HL-60 (cell line): ENCODE results near the gene LALBA.
"Not testable (repeated sequence)": the region's sequence is repeated elsewhere in the genome, so short reads cannot be mapped to it uniquely, and the experiment has no call there.

Source experiments
- DNase-seq, 2 experiments: peaks; one replicate each; pipeline ENCODE4 v3.0.0-alpha.2; 2010 to 2020; ENCODE audit warnings: low read depth in 1 of 2, low spot score in 1 of 2
- H3K27ac ChIP-seq: fragments of 250-450 bp; sonication (Bioruptor Pico); replicated peaks from 2 replicates; pipeline ENCODE4 v1.5.1; 2020; ENCODE audit warnings: mild to moderate bottlenecking, moderate library complexity
- H3K27me3 ChIP-seq: fragments of 250-450 bp; sonication (Bioruptor Pico); 2 replicates; pipeline ENCODE4 v1.5.1; 2021; ENCODE audit warnings: mild to moderate bottlenecking, moderate library complexity; ENCODE audit not compliant: insufficient read depth, poor library complexity, severe bottlenecking
- H3K4me3 ChIP-seq: replicated peaks from 2 replicates; pipeline ENCODE4 v1.5.1; 2011; ENCODE audit warnings: mild to moderate bottlenecking, control low read depth, low read length; ENCODE audit not compliant: insufficient read depth
- CTCF ChIP-seq: IDR thresholded peaks from one replicate; pipeline ENCODE4 v1.5.1; 2011; ENCODE audit warnings: low read length, control low read depth, inconsistent platforms; ENCODE audit not compliant: insufficient read depth
- GABPA ChIP-seq: IDR thresholded peaks from 2 replicates; pipeline ENCODE4 v1.6.1; 2012; ENCODE audit warnings: low read depth
- POLR2AphosphoS5 ChIP-seq: IDR thresholded peaks from 2 replicates; pipeline ENCODE4 v1.6.1; 2012; ENCODE audit warnings: low read depth
- REST ChIP-seq: IDR thresholded peaks from 2 replicates; pipeline ENCODE4 v1.6.1; 2012; ENCODE audit warnings: low read depth; ENCODE audit not compliant: insufficient replicate concordance
- SPI1 ChIP-seq: IDR thresholded peaks from 2 replicates; pipeline ENCODE4 v1.6.1; 2012; ENCODE audit warnings: low read depth, mild to moderate bottlenecking, borderline replicate concordance

LALBA gene

GRCh38 chr12:48527891-48528670 lies 41.8 kb downstream of the LALBA start:
- no peak overlapping the region for H3K4me3 ChIP-seq
- TF ChIP-seq REST (no peak), CTCF (no peak), SPI1 (no peak), POLR2AphosphoS5 (no peak), GABPA (no peak)
- H3K27me3 ChIP-seq = no peaks in the 10 kb centered on the region
- H3K27ac ChIP-seq = no peak overlapping the region
- no peak for DNase-seq

DNA sequence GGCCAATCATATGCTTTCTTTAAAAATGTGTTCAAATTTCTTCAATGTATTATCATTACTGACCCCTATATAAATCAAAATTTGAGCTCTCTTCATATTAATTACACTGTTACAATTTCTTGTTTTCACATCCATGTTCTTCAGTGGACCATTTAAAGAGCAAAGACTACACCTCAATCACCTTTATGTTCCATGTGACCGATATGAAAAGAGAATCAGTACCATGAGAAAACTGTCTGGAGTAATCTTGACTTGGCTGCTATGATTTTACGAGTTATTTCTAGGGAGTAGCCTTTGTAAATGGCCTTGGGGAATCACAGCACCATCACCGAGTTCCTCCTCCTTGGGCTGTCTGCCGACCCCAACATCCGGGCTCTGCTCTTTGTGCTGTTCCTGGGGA lies 44.5 kb downstream of the LALBA start, which contains the start of gene OR8S1:
OR8S1 (plus strand) TSS at position 301 of the 400 bp plus-strand sequence; CDS start at position 301, 0 bp downstream.
- no peak within 1 kb of the TSS for H3K4me3 ChIP-seq
- no peak for DNase-seq
- H3K27me3 ChIP-seq = no peaks in the 10 kb centered on the region
- TF ChIP-seq REST = no peak
- TF ChIP-seq SPI1 = no peak
- TF ChIP-seq POLR2AphosphoS5 = no peak
- TF ChIP-seq GABPA = no peak
- TF ChIP-seq CTCF = no peak
- H3K27ac ChIP-seq = no peak within 1 kb of the TSS

- H3K4me3 ChIP-seq, H3K27me3 ChIP-seq, H3K27ac ChIP-seq, DNase-seq: not testable (repeated sequence)
Observed at GRCh38 chr12:48520381-48520780, 49.5 kb downstream of the LALBA start.
